Mesenchymal stem cell (in vitro differentiated cells and primary cell): Measurements from ENCODE around the gene ANKRD29.
A peak's percentile ranks its signal among the peaks of the same experiment; 100 is the strongest.

ENCODE experiments used
- DNase-seq: peaks from one replicate; pipeline ENCODE4 v3.0.0-alpha.2; 2013
- H2AFZ ChIP-seq: one replicate; pipeline ENCODE4 v1.6.1; 2013; ENCODE audit warnings: low read depth, mild to moderate bottlenecking, control low read depth, inconsistent platforms, low read length, moderate library complexity
- H2AK5ac ChIP-seq: 2 replicates; pipeline ENCODE4 v1.6.1; 2013; ENCODE audit warnings: low read length, moderate library complexity, mild to moderate bottlenecking, inconsistent platforms; ENCODE audit not compliant: severe bottlenecking
- H2BK120ac ChIP-seq: one replicate; pipeline ENCODE4 v1.6.1; 2013; ENCODE audit warnings: low read depth, mild to moderate bottlenecking, inconsistent platforms, low read length, moderate library complexity
- H2BK12ac ChIP-seq, 2 experiments: one replicate each; pipeline ENCODE4 v1.6.1; 2013; ENCODE audit warnings: inconsistent platforms in 2 of 2, low read length in 2 of 2, mild to moderate bottlenecking in 2 of 2, moderate library complexity in 2 of 2, control low read depth in 1 of 2
- H2BK15ac ChIP-seq: one replicate; pipeline ENCODE4 v1.6.1; 2013; ENCODE audit warnings: mild to moderate bottlenecking, low read depth, inconsistent platforms; ENCODE audit not compliant: poor library complexity, severe bottlenecking
- H2BK5ac ChIP-seq: 2 replicates; pipeline ENCODE4 v1.6.1; 2013; ENCODE audit warnings: low read depth, mild to moderate bottlenecking, low read length, control low read depth, inconsistent platforms; ENCODE audit not compliant: poor library complexity, severe bottlenecking
- H3K14ac ChIP-seq, 2 experiments: one replicate each; pipeline ENCODE4 v1.6.1; 2013; ENCODE audit warnings: inconsistent platforms in 2 of 2, low read length in 2 of 2, control low read depth in 1 of 2, mild to moderate bottlenecking in 1 of 2, moderate library complexity in 1 of 2
- H3K18ac ChIP-seq, 2 experiments: one replicate each; pipeline ENCODE4 v1.6.1; 2013; ENCODE audit warnings: inconsistent platforms in 2 of 2, low read length in 2 of 2, control low read depth in 1 of 2, low read depth in 1 of 2, mild to moderate bottlenecking in 1 of 2
- H3K23ac ChIP-seq, 2 experiments: one replicate each; pipeline ENCODE4 v1.6.1; 2013; ENCODE audit warnings: inconsistent platforms in 2 of 2, low read length in 2 of 2, mild to moderate bottlenecking in 2 of 2, moderate library complexity in 2 of 2, control low read depth in 1 of 2
- H3K27ac ChIP-seq: 2 replicates; pipeline ENCODE4 v1.5.1; 2013; ENCODE audit warnings: mild to moderate bottlenecking, moderate library complexity, low read length, control low read depth, inconsistent platforms; ENCODE audit not compliant: poor library complexity, severe bottlenecking
- H3K27me3 ChIP-seq, 2 experiments: 2 replicates each; pipeline versions ENCODE4 v1.6.1 to v1.7.0; 2013; ENCODE audit warnings: low read length in 2 of 2, mild to moderate bottlenecking in 2 of 2, moderate library complexity in 2 of 2, control low read depth in 1 of 2, inconsistent platforms in 1 of 2; ENCODE audit not compliant: control insufficient read depth in 1 of 2, insufficient read depth in 1 of 2
- H3K36me3 ChIP-seq, 2 experiments: 2 replicates each; pipeline versions ENCODE4 v1.6.1 to v1.7.0; 2013; ENCODE audit warnings: low read length in 2 of 2, control low read depth in 1 of 2, inconsistent platforms in 1 of 2, low read depth in 1 of 2, mild to moderate bottlenecking in 1 of 2; ENCODE audit not compliant: insufficient read depth in 2 of 2, control insufficient read depth in 1 of 2
- H3K4ac ChIP-seq, 2 experiments: one replicate each; pipeline ENCODE4 v1.6.1; 2013; ENCODE audit warnings: inconsistent platforms in 2 of 2, low read length in 2 of 2, mild to moderate bottlenecking in 2 of 2, moderate library complexity in 2 of 2, control low read depth in 1 of 2, low read depth in 1 of 2
- H3K4me1 ChIP-seq: 2 replicates; pipeline ENCODE4 v1.6.1; 2013; ENCODE audit warnings: low read depth, low read length, control low read depth; ENCODE audit not compliant: control insufficient read depth, insufficient read depth
- H3K4me2 ChIP-seq: 2 replicates; pipeline ENCODE4 v1.6.1; 2013; ENCODE audit warnings: low read length, mild to moderate bottlenecking, inconsistent platforms; ENCODE audit not compliant: poor library complexity, severe bottlenecking
- H3K4me3 ChIP-seq, 2 experiments: 2 replicates each; pipeline versions ENCODE4 v1.5.1 to v1.7.0; 2013; ENCODE audit warnings: low read length in 2 of 2, mild to moderate bottlenecking in 2 of 2, control low read depth in 1 of 2, low read depth in 1 of 2; ENCODE audit not compliant: insufficient read depth in 1 of 2
- H3K79me1 ChIP-seq: replicated peaks from 2 replicates; pipeline ENCODE4 v1.6.1; 2013; ENCODE audit warnings: mild to moderate bottlenecking, control low read depth, low read length, inconsistent platforms; ENCODE audit not compliant: poor library complexity, severe bottlenecking
- H3K9ac ChIP-seq: 2 replicates; pipeline ENCODE4 v1.7.0; 2013; ENCODE audit warnings: mild to moderate bottlenecking, low read length, moderate library complexity
- H3K9me3 ChIP-seq: 2 replicates; pipeline ENCODE4 v1.7.0; 2013; ENCODE audit warnings: mild to moderate bottlenecking, low read length; ENCODE audit not compliant: control insufficient read depth
- H4K8ac ChIP-seq: one replicate; pipeline ENCODE4 v1.6.1; 2013; ENCODE audit warnings: inconsistent platforms, mild to moderate bottlenecking, low read length, moderate library complexity
- H4K91ac ChIP-seq: one replicate; pipeline ENCODE4 v1.6.1; 2013; ENCODE audit warnings: mild to moderate bottlenecking, low read length, inconsistent platforms
- WGBS: methylation state at CpG from one replicate; pipeline ENCODE4 v1.1.7; 2013; ENCODE audit warnings: mixed read lengths; 5-methylcytosine and 5-hydroxymethylcytosine counted together

Gene ANKRD29

DNA sequence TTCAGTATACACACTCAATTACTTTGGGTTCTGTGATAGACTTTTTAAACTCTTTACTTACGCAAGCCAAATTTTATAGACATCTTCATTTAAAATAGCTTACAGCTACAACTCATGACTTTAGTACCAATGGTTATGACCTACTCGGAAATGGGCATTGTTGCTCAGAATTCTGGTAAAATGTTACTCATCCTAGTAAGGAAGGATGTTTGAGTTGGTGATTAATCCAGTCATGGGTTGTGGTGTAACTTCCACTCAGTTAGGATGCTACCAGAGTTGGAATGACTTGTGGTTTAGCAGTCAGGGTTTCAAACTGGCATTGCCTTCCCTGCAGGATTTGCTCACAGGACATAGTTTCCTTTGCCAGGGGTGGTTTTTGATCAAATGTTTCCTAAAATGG, 69.0 kb downstream of the ANKRD29 start:
- no peak overlapping the region for H3K18ac ChIP-seq
- peak overlapping the region; percentile 100 for H2AK5ac ChIP-seq
- no peaks in the 10 kb centered on the region for H3K79me1 ChIP-seq
- peaks cover 4% of the 10 kb centered on the region for H3K4me1 ChIP-seq
- peak; percentile 84 for DNase-seq
- no peak overlapping the region for H3K14ac ChIP-seq
- no peak overlapping the region for H2BK12ac ChIP-seq
- peak overlapping the region; percentile 80 for H2BK5ac ChIP-seq
- no peak overlapping the region for H4K8ac ChIP-seq
- no peak overlapping the region for H4K91ac ChIP-seq
- no peak overlapping the region for H3K23ac ChIP-seq
- H3K4ac ChIP-seq = no peak overlapping the region
- no peak overlapping the region for H3K4me2 ChIP-seq
- H2BK120ac ChIP-seq = no peak overlapping the region
- H3K27ac ChIP-seq = peak overlapping the region; percentile 92
- H3K36me3 ChIP-seq = no peaks in the 10 kb centered on the region
- no peak overlapping the region for H3K4me3 ChIP-seq
- 81% methylated on average over 2 of the region's 2 CpGs for WGBS
- no peaks in the 10 kb centered on the region for H3K27me3 ChIP-seq
- H3K9me3 ChIP-seq = no peaks in the 10 kb centered on the region
- peak overlapping the region; percentile 82 for H3K9ac ChIP-seq
- no peak overlapping the region for H2BK15ac ChIP-seq
- H2AFZ ChIP-seq = no peak overlapping the region

GRCh38 chr18:23592911-23593310, 69.8 kb downstream of the ANKRD29 start:
- Histone ChIP-seq H3K23ac (no peak overlapping the region), H3K79me1 (no peaks in the 10 kb centered on the region), H4K8ac (peak overlapping the region; percentile 19), H3K4me1 (peaks cover 5% of the 10 kb centered on the region), H3K14ac (no peak overlapping the region), H2AFZ (no peak overlapping the region), H3K36me3 (no peaks in the 10 kb centered on the region), H2BK5ac (peak overlapping the region; percentile 80), H3K4ac (no peak overlapping the region), H3K18ac (peak overlapping the region in 1 of 2 experiments; percentile 81), H3K27me3 (no peaks in the 10 kb centered on the region), H2BK15ac (no peak overlapping the region), H3K27ac (peak overlapping the region; percentile 92), H2BK120ac (no peak overlapping the region), H2AK5ac (peak overlapping the region; percentile 100), H2BK12ac (peak overlapping the region in 1 of 2 experiments; percentile 92), H3K9ac (peak overlapping the region; percentile 82), H3K4me2 (no peak overlapping the region), H4K91ac (peak overlapping the region; percentile 18), H3K9me3 (no peaks in the 10 kb centered on the region), H3K4me3 (no peak overlapping the region)
- DNase-seq = no peak
- 94% methylated on average over 2 of the region's 2 CpGs for WGBS

DNA sequence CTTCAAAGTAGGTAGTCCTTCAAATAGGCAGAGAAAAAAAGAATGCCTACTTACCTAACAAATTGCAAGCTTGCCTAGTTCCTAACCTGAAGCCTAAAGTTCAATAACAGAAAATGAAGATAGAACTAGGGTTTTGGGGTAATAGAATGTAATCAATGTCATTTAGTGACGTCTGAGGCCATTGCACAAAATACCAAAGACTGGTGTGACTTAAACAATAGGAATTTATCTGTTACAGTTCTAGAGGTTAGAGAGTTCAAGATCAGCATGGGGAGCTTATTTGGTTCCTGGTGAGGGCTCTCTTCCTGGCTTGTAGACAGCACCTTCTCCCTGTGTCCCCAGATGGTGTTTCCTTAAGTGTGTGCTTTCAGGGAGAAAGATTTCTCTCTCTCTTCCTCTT, 71.7 kb downstream of the ANKRD29 start:
- Histone ChIP-seq H4K91ac (no peak overlapping the region), H3K4me2 (no peak overlapping the region), H3K4me3 (no peak overlapping the region), H3K27ac (no peak overlapping the region), H3K18ac (no peak overlapping the region), H3K36me3 (no peaks in the 10 kb centered on the region), H2BK120ac (no peak overlapping the region), H2AK5ac (peak overlapping the region; percentile 78), H2BK5ac (no peak overlapping the region), H4K8ac (no peak overlapping the region), H3K79me1 (no peaks in the 10 kb centered on the region), H2BK15ac (no peak overlapping the region), H3K9me3 (no peaks in the 10 kb centered on the region), H3K23ac (no peak overlapping the region), H3K14ac (no peak overlapping the region), H2AFZ (no peak overlapping the region), H3K27me3 (no peaks in the 10 kb centered on the region), H3K9ac (peak overlapping the region; percentile 41), H2BK12ac (no peak overlapping the region), H3K4me1 (peaks cover 5% of the 10 kb centered on the region), H3K4ac (no peak overlapping the region)
- 17% methylated on average over 1 of the region's 1 CpG for WGBS
- DNase-seq = no peak

GRCh38 chr18:23588836-23589560, 73.7 kb downstream of the ANKRD29 start:
- Histone ChIP-seq H3K18ac (peak overlapping the region in 1 of 2 experiments; percentile 66), H2AFZ (no peak overlapping the region), H3K4me1 (peaks cover 10% of the 10 kb centered on the region), H3K79me1 (no peaks in the 10 kb centered on the region), H3K27ac (peak overlapping the region; percentile 18), H3K4ac (no peak overlapping the region), H3K4me2 (no peak overlapping the region), H3K36me3 (peaks cover 0 to 4% of the 10 kb centered on the region in 2 experiments), H3K23ac (no peak overlapping the region), H3K4me3 (no peak overlapping the region), H2BK120ac (no peak overlapping the region), H4K8ac (no peak overlapping the region), H3K9ac (peak overlapping the region; percentile 29), H2BK5ac (no peak overlapping the region), H3K27me3 (no peaks in the 10 kb centered on the region), H2BK12ac (no peak overlapping the region), H4K91ac (no peak overlapping the region), H2BK15ac (no peak overlapping the region), H2AK5ac (no peak overlapping the region), H3K14ac (no peak overlapping the region), H3K9me3 (no peaks in the 10 kb centered on the region)
- DNase-seq = peak; percentile 38
- 82% methylated on average over 8 of the region's 11 CpGs for WGBS
